ENCODE measurements around the gene TENM3. TPM values are rescaled to one million over a fixed set of nuclear protein-coding genes. Genes with fewer than 3 reads are reported as not detected.

TENM3 gene
- total and polyA plus RNA-seq, 2 of the 8 experiments (the other 6 are each of a cell fraction or from before 2014, with no cell fraction given): 36.9 to 69.3 TPM

DNA sequence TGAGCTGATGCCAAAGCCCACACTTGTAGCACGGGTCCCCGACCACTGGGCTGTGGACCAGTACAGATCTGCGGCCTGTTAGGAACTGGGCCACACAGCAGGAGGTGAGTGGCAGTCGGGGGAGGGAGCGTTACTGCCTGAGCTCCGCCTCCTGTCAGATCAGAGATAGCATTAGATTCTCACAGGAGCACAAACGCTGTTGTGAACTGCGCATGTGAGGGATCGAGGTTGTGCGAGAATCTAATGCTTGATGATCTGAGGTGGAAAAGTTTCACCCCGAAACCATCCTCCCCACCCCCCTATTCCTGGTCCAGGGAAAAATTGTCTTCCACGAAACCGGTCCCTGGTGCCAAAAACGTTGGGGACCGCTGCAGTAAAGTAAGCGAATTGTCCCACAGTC lies 382.0 kb downstream of the TENM3 start:
- no peaks in the 10 kb centered on the region for H3K79me2 ChIP-seq (ENCODE audit: control insufficient read depth in 1 of 2, insufficient read depth in 2 of 2, low read length in 2 of 2)
- TF ChIP-seq TAF1 (IDR thresholded peaks at IDR 0.05; ENCODE audit: low read depth, low read length): no peak
- DNase-seq (ENCODE audit: low read depth in 1 of 2, low spot score in 2 of 2): no peak
- no peak overlapping the region for H2BK5ac ChIP-seq (ENCODE audit: low read depth, low read length)
- 93% methylated on average over 16 of the region's 16 CpGs; no CpG with 5 or more reads in 1 of the 2 experiments for WGBS, 2 experiments (ENCODE audit: extremely low coverage in 1 of 2, insufficient coverage in 1 of 2, insufficient read length in 1 of 2, insufficient replicate concordance in 2 of 2, low coverage in 1 of 2, low lambda C conversion rate in 2 of 2, missing lambda C conversion rate in 1 of 2)
- no peak overlapping the region for H2BK20ac ChIP-seq (ENCODE audit: low read length)
- H3K9me3 ChIP-seq (ENCODE audit: insufficient read depth in 2 of 2, low read depth in 1 of 2, low read length in 1 of 2): no peaks in the 10 kb centered on the region
- H4K20me1 ChIP-seq (replicated peaks in 1 of 2; ENCODE audit: control insufficient read depth in 1 of 2, insufficient read depth in 2 of 2, low read length in 2 of 2): no peaks in the 10 kb centered on the region
- H3K23me2 ChIP-seq (ENCODE audit: low read depth, low read length): no peaks in the 10 kb centered on the region
- no peak overlapping the region for H3K4me2 ChIP-seq (ENCODE audit: insufficient read depth in 1 of 2, low read depth in 2 of 2, low read length in 2 of 2)
- H3K56ac ChIP-seq (replicated peaks; ENCODE audit: insufficient read length, low read depth, low read length): no peak overlapping the region
- ChIA-PET CTCF (ENCODE audit: partially characterized antibody) (interaction anchor here (0.6 to 4.1 kb wide), 3 partner anchors 17 to 182 kb away, joined by 3 to 11 read pairs (median 3); no protein-coding TSS in a partner anchor), POLR2A (ENCODE audit: partially characterized antibody) (no interaction called here)
- H3K14ac ChIP-seq (ENCODE audit: insufficient read length): no peak overlapping the region
- H2AFZ ChIP-seq (ENCODE audit: low read length): no peak overlapping the region
- no peak overlapping the region for H3K4me3 ChIP-seq (ENCODE audit: extremely low read depth in 1 of 4, insufficient read depth in 2 of 4, low read depth in 3 of 4, low read length in 4 of 4)
- H3K27me3 ChIP-seq (replicated peaks in 1 of 4; ENCODE audit: control insufficient read depth in 3 of 4, extremely low read depth in 1 of 4, insufficient read depth in 3 of 4, low read length in 3 of 4): no peaks in the 10 kb centered on the region
- no peaks in the 10 kb centered on the region; the same call in 1 of the 2 replicates for H3K79me1 ChIP-seq (ENCODE audit: low read depth, low read length)
- H2BK12ac ChIP-seq (ENCODE audit: low read depth, low read length): no peak overlapping the region
- FAIRE-seq: no peak
- H3K18ac ChIP-seq (ENCODE audit: extremely low read depth, low read length): no peak overlapping the region
- H4K5ac ChIP-seq (ENCODE audit: insufficient read length, low read depth, low read length): no peak overlapping the region
- no peak overlapping the region for H4K91ac ChIP-seq (replicated peaks; ENCODE audit: insufficient read length, low read length)
- H3K4ac ChIP-seq (replicated peaks; ENCODE audit: insufficient read length, low read depth, low read length): no peak overlapping the region
- H2AK5ac ChIP-seq (ENCODE audit: low read depth, low read length): no peak overlapping the region
- H2BK120ac ChIP-seq (replicated peaks; ENCODE audit: low read depth, low read length): no peak overlapping the region
- H3K27ac ChIP-seq (ENCODE audit: low read depth, low read length): no peak overlapping the region
- H3K36me3 ChIP-seq (ENCODE audit: control insufficient read depth in 2 of 4, insufficient read depth in 4 of 4, low read length in 3 of 4): peaks cover 0 to 5% (median 0%) of the 10 kb centered on the region in 4 experiments; a peak in 2 of 8 replicates
- no peak overlapping the region for H3K23ac ChIP-seq (ENCODE audit: insufficient read length)
- no peak overlapping the region for H2BK15ac ChIP-seq (ENCODE audit: low read length)
- no peak overlapping the region for H3K9ac ChIP-seq (replicated peaks in 1 of 4; ENCODE audit: extremely low read depth in 1 of 4, low read depth in 3 of 4, low read length in 3 of 4)
- no peak overlapping the region for H4K8ac ChIP-seq (ENCODE audit: extremely low read depth, insufficient read depth, low read length)
- H3K4me1 ChIP-seq (replicated peaks in 1 of 4; ENCODE audit: control insufficient read depth in 3 of 4, insufficient read depth in 4 of 4, low read length in 3 of 4): peaks cover 0 to 4% (median 0%) of the 10 kb centered on the region in 4 experiments; a peak in 2 of 7 replicates
